GM12878 (cell line): ENCODE data around the gene FARS2. TPM values are rescaled to one million over a fixed set of nuclear protein-coding genes. Genes with fewer than 3 reads are reported as not detected.

Experiments used
- ATAC-seq: fragments of 200-7000 bp; cut with Tn5 transposase; 3 replicates; pipeline ENCODE4 v1.9.1; 2020; ENCODE audit warnings: mild to moderate bottlenecking, moderate library complexity
- BruUV-seq: library from RNA; stranded (reverse); fragments of 400-500 nt; replicated peaks from 2 replicates; lab custom pipeline; 2021; lab: Mats Ljungman, UMichigan
- CTCF ChIA-PET: fragments of 300-600 bp; sonication (Branson Sonifier 250); formaldehyde crosslinking; extraction: SDS; loops from one replicate; lab custom pipeline; 2021; ENCODE audit warnings: inconsistent platforms; lab: Yijun Ruan, JAX
- POLR2A ChIA-PET: fragments of 350-600 bp; formaldehyde crosslinking; extraction: SDS; loops from one replicate; lab custom pipeline; 2021; ENCODE audit warnings: inconsistent platforms; lab: Charles Lee
- RAD21 ChIA-PET: fragments of 300-600 bp; sonication (Branson Sonifier 250); formaldehyde crosslinking; loops from one replicate; lab custom pipeline; 2023; ENCODE audit warnings: antibody characterized with exemption; ENCODE audit not compliant: unreplicated experiment; lab: Charles Lee
- SMC1A ChIA-PET: fragments of 300-600 bp; sonication (Branson Sonifier 250); formaldehyde crosslinking; loops from one replicate; lab custom pipeline; 2023; ENCODE audit not compliant: unreplicated experiment, uncharacterized antibody; lab: Charles Lee
- DNase-seq: peaks from one replicate; pipeline ENCODE4 v3.0.0-alpha.2; 2011; ENCODE audit warnings: low read depth, low spot score
- FAIRE-seq: peaks from 3 replicates; lab custom pipeline; 2011; peaks lifted over from hg19 to GRCh38; lab: Jason Lieb, UNC
- H2AFZ ChIP-seq: 2 replicates; pipeline ENCODE4 v1.6.0; 2011; ENCODE audit warnings: low read depth, low read length, control low read depth; ENCODE audit not compliant: control insufficient read depth
- H3K27ac ChIP-seq: 2 replicates; pipeline ENCODE4 v1.5.1; 2011; ENCODE audit warnings: control low read depth; ENCODE audit not compliant: control insufficient read depth, insufficient read depth
- H3K27me3 ChIP-seq, 2 experiments: replicated peaks in 1 of 2; 2 replicates each; pipeline versions ENCODE4 v1.6.0 to v1.6.1; 2011; ENCODE audit warnings: low read length in 1 of 2; ENCODE audit not compliant: control insufficient read depth in 2 of 2, insufficient read depth in 2 of 2
- H3K36me3 ChIP-seq, 2 experiments: 2 replicates each; pipeline ENCODE4 v1.5.1; 2011; ENCODE audit warnings: low read length in 1 of 2; ENCODE audit not compliant: control insufficient read depth in 2 of 2, insufficient read depth in 2 of 2
- H3K4me1 ChIP-seq: 2 replicates; pipeline ENCODE4 v1.6.1; 2011; ENCODE audit warnings: mild to moderate bottlenecking, low read length, moderate library complexity, mixed read lengths; ENCODE audit not compliant: control insufficient read depth, insufficient read depth
- H3K4me2 ChIP-seq: 2 replicates; pipeline ENCODE4 v1.6.0; 2011; ENCODE audit warnings: control low read depth; ENCODE audit not compliant: control insufficient read depth, insufficient read depth
- H3K4me3 ChIP-seq: fragments of 200-600 bp; sonication (generic); 2 replicates; pipeline ENCODE4 v1.5.1; 2016
- H3K79me2 ChIP-seq: 2 replicates; pipeline ENCODE4 v1.6.0; 2011; ENCODE audit warnings: low read length; ENCODE audit not compliant: control insufficient read depth, insufficient read depth
- H3K9ac ChIP-seq: 2 replicates; pipeline ENCODE4 v1.8.0; 2011; ENCODE audit warnings: low read length, control low read depth, mixed read lengths; ENCODE audit not compliant: control insufficient read depth, insufficient read depth
- H3K9me3 ChIP-seq: replicated peaks from 3 replicates; pipeline ENCODE4 v1.5.1; 2011; ENCODE audit warnings: mild to moderate bottlenecking, low read length; ENCODE audit not compliant: control insufficient read depth, insufficient read depth
- H4K20me1 ChIP-seq: 2 replicates; pipeline ENCODE4 v1.6.0; 2011; ENCODE audit not compliant: control insufficient read depth, insufficient read depth
- ASH2L ChIP-seq: fragments of 300-600, 200-600 bp; sonication (generic); IDR thresholded peaks from 2 replicates; pipeline ENCODE4 v1.6.1; 2017; ENCODE audit warnings: low read depth, mild to moderate bottlenecking, borderline replicate concordance
- BACH1 ChIP-seq: fragments of 450-650 bp; IDR thresholded peaks from 2 replicates; pipeline ENCODE4 v1.6.1; 2017; ENCODE audit warnings: mild to moderate bottlenecking, borderline replicate concordance
- BCL11A ChIP-seq: IDR thresholded peaks from 2 replicates; pipeline ENCODE4 v1.6.1; 2011; ENCODE audit warnings: low read depth, low read length
- CBFB ChIP-seq: IDR thresholded peaks from 2 replicates; pipeline ENCODE4 v1.6.1; 2016; ENCODE audit warnings: antibody characterized with exemption, low read depth
- CHD4 ChIP-seq: fragments of 200-600 bp; sonication (generic); IDR thresholded peaks from 2 replicates; pipeline ENCODE4 v1.6.1; 2016; ENCODE audit warnings: mild to moderate bottlenecking
- ESRRA ChIP-seq: IDR thresholded peaks from 2 replicates; pipeline ENCODE4 v1.6.1; 2012; ENCODE audit warnings: mild to moderate bottlenecking, low read length, improper control_type of control experiment
- JUND ChIP-seq: IDR thresholded peaks from 2 replicates; pipeline ENCODE4 v1.6.1; 2012; ENCODE audit warnings: low read depth, mild to moderate bottlenecking, low read length, improper control_type of control experiment, moderate library complexity
- LARP7 ChIP-seq: fragments of 450-650 bp; IDR thresholded peaks from 2 replicates; pipeline ENCODE4 v1.6.1; 2017; ENCODE audit warnings: mild to moderate bottlenecking
- NBN ChIP-seq: fragments of 450-650 bp; IDR thresholded peaks from 2 replicates; pipeline ENCODE4 v1.6.1; 2016
- PAX8 ChIP-seq: fragments of 450-650 bp; IDR thresholded peaks from 2 replicates; pipeline ENCODE4 v1.6.1; 2017; ENCODE audit warnings: mild to moderate bottlenecking, moderate library complexity
- REST ChIP-seq: IDR thresholded peaks from 2 replicates; pipeline ENCODE4 v1.6.1; 2012; ENCODE audit warnings: mild to moderate bottlenecking, low read depth, low read length
- SMARCA5 ChIP-seq: fragments of 450-650 bp; IDR thresholded peaks from 2 replicates; pipeline ENCODE4 v1.6.1; 2017; ENCODE audit warnings: mild to moderate bottlenecking
- TARDBP ChIP-seq: IDR thresholded peaks from 2 replicates; pipeline ENCODE4 v1.6.1; 2016; ENCODE audit warnings: borderline replicate concordance
- TCF3 ChIP-seq: IDR thresholded peaks from 2 replicates; pipeline ENCODE4 v1.6.1; 2012; ENCODE audit warnings: low read depth, mild to moderate bottlenecking, low read length, borderline replicate concordance; ENCODE audit not compliant: insufficient read depth
- WRNIP1 ChIP-seq: IDR thresholded peaks from 2 replicates; pipeline ENCODE4 v1.6.1; 2011; ENCODE audit warnings: low read depth, low read length, improper control_type of control experiment, borderline replicate concordance
- ZNF207 ChIP-seq: fragments of 450-650 bp; IDR thresholded peaks from 2 replicates; pipeline ENCODE4 v1.6.1; 2014; ENCODE audit warnings: antibody characterized with exemption, mild to moderate bottlenecking, borderline replicate concordance
- ZNF274 ChIP-seq: IDR thresholded peaks from one replicate; pipeline ENCODE4 v1.8.0; 2011; ENCODE audit not compliant: insufficient read length, insufficient read depth
- WGBS: methylation state at CpG from one replicate; pipeline ENCODE4 v1.1.6; 2016; ENCODE audit warnings: low lambda C conversion rate; ENCODE audit not compliant: insufficient replicate concordance, insufficient coverage; ENCODE audit errors: missing lambda C conversion rate; 5-methylcytosine and 5-hydroxymethylcytosine counted together
- in situ Hi-C: fragments of 300-500 bp; cut with MboI; formaldehyde crosslinking; loops from 9 replicates; pipeline ENCODE4 v1.14.3; 2018; ENCODE audit warnings: mixed read lengths
- intact Hi-C: fragments of 100-400 bp; cut with micrococcal nuclease; formaldehyde crosslinking; loops from one replicate; pipeline ENCODE4 v1.14.2; 2022; ENCODE audit not compliant: unreplicated experiment
- polyA plus RNA-seq, 11 experiments: library from polyadenylated mRNA; depleted of rRNA in 4 of 11; unstranded in 6 of 11; stranded (reverse) in 5 of 11; fragments of >200 nt; fragmentation: Nextera tagmentation in 4 of 11; fragmentation: Illumina TruSeq in 1 of 11; extraction: Ambion mirVana in 4 of 11; extraction: Trizol in 1 of 11; gene quantifications; 1 replicate in 1 of 11; 2 replicates in 10 of 11; pipeline versions ENCODE4 v1.2.1 to v1.2.3, GENCODE V29; 2011 to 2016; ENCODE audit warnings: inconsistent platforms in 2 of 11, missing spikeins in 2 of 11, low read depth in 1 of 11
- total RNA-seq, 4 experiments: library from RNA; depleted of rRNA in 3 of 4; stranded (reverse); fragments of >200 nt in 3 of 4; fragmentation: Illumina TruSeq in 1 of 4; extraction: Trizol in 1 of 4; gene quantifications; 2 replicates each; pipeline versions ENCODE4 v1.2.1 to v1.2.3, GENCODE V29; 2013 to 2021
- TF ChIP-seq, protein P1 (sequence below): fragments of 150-350 bp; IDR thresholded peaks from 2 replicates; pipeline ENCODE4 v1.6.1; 2014; ENCODE audit warnings: mild to moderate bottlenecking, low read depth, low read length
- TF ChIP-seq, protein P2 (sequence below): IDR thresholded peaks from 2 replicates; pipeline ENCODE4 v1.6.1; 2012; ENCODE audit warnings: low read depth, low read length, improper control_type of control experiment

Gene FARS2
- total and polyA plus RNA-seq, 10 of the 15 experiments (the other 5 are each of a cell fraction or from before 2014, with no cell fraction given): 16.8 to 46.7 (median 25.6) TPM

DNA sequence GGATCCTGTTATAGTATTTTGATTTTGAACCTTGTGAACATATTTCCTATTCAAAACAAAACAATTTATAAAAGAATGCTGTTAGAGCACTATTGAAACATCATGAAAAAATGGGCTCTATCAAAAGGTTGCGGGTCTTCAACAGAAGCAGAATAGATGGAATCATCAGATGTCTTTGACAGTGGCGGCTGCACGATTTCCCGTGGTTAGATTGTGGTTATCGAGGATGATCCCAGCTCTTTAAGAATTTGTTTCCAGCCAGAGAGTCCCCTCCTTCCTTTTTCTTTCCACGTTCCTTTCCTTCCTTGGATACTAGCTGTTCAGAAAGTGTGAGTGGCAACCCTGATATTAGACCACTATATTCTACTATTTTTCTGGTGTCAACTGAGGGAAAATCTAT is 163.4 kb downstream of the FARS2 start:
- ATAC-seq: no peak
- peaks cover 1% of the 10 kb centered on the region; the same call in 1 of the 3 replicates for H3K9me3 ChIP-seq
- ChIA-PET CTCF (no interaction called here), SMC1A (no interaction called here), RAD21 (no interaction called here), POLR2A (no interaction called here)
- WGBS: 95% methylated on average over 6 of the region's 6 CpGs
- no peak for TF ChIP-seq LARP7
- no peak for TF ChIP-seq CHD4
- TF ChIP-seq ESRRA: no peak
- no peak for TF ChIP-seq TARDBP
- no peak for TF ChIP-seq TCF3
- no peak for TF ChIP-seq REST
- no peak for TF ChIP-seq ZNF207
- no peak for TF ChIP-seq ZNF274
- no peak for TF ChIP-seq ASH2L
- TF ChIP-seq WRNIP1: no peak
- TF ChIP-seq CBFB: no peak
- no peak for TF ChIP-seq SMARCA5
- TF ChIP-seq PAX8: no peak
- TF ChIP-seq BCL11A: no peak
- TF ChIP-seq, protein P1, sequence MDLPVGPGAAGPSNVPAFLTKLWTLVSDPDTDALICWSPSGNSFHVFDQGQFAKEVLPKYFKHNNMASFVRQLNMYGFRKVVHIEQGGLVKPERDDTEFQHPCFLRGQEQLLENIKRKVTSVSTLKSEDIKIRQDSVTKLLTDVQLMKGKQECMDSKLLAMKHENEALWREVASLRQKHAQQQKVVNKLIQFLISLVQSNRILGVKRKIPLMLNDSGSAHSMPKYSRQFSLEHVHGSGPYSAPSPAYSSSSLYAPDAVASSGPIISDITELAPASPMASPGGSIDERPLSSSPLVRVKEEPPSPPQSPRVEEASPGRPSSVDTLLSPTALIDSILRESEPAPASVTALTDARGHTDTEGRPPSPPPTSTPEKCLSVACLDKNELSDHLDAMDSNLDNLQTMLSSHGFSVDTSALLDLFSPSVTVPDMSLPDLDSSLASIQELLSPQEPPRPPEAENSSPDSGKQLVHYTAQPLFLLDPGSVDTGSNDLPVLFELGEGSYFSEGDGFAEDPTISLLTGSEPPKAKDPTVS: no peak
- TF ChIP-seq JUND: no peak
- no peak for TF ChIP-seq NBN
- TF ChIP-seq, protein P2, sequence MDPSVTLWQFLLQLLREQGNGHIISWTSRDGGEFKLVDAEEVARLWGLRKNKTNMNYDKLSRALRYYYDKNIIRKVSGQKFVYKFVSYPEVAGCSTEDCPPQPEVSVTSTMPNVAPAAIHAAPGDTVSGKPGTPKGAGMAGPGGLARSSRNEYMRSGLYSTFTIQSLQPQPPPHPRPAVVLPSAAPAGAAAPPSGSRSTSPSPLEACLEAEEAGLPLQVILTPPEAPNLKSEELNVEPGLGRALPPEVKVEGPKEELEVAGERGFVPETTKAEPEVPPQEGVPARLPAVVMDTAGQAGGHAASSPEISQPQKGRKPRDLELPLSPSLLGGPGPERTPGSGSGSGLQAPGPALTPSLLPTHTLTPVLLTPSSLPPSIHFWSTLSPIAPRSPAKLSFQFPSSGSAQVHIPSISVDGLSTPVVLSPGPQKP: no peak
- no peak for TF ChIP-seq BACH1
- H3K4me3 ChIP-seq: no peak overlapping the region
- no peak overlapping the region for H3K27ac ChIP-seq
- intact Hi-C loops (loop anchor here (5.0 kb wide), 1 partner anchor 1123 kb away; no protein-coding TSS in a partner anchor), in situ Hi-C loops (no loop called here)
- H3K4me2 ChIP-seq: no peak overlapping the region
- H3K36me3 ChIP-seq: no peaks in the 10 kb centered on the region
- no peak for DNase-seq
- no peaks in the 10 kb centered on the region for H3K79me2 ChIP-seq
- FAIRE-seq: no peak
- H4K20me1 ChIP-seq: no peaks in the 10 kb centered on the region
- no peaks in the 10 kb centered on the region for H3K4me1 ChIP-seq
- H3K27me3 ChIP-seq: no peaks in the 10 kb centered on the region
- no peak overlapping the region for H3K9ac ChIP-seq
- no TSS peak for BruUV-seq
- no peak overlapping the region for H2AFZ ChIP-seq
